Loucy (cell line): ENCODE measurements around the gene KIAA0319L.

Experiments used
- H2AFZ ChIP-seq: fragments of 200-600 bp; sonication (generic); 2 replicates; pipeline ENCODE4 v1.6.0; 2016; ENCODE audit warnings: antibody characterized with exemption, mild to moderate bottlenecking, low read length, moderate library complexity
- H3F3A ChIP-seq: fragments of 200-600 bp; 2 replicates; pipeline ENCODE4 v1.6.0; 2016; ENCODE audit warnings: antibody characterized with exemption, low read depth, mild to moderate bottlenecking
- H3K27me3 ChIP-seq: fragments of 200-600 bp; sonication (generic); 2 replicates; pipeline ENCODE4 v1.6.1; 2014; ENCODE audit warnings: low read length, mild to moderate bottlenecking; ENCODE audit not compliant: insufficient read depth, poor library complexity, severe bottlenecking
- H3K36me3 ChIP-seq: fragments of 200-600 bp; sonication (generic); 2 replicates; pipeline ENCODE4 v1.6.1; 2016; ENCODE audit warnings: low read length; ENCODE audit not compliant: insufficient read depth
- H3K4me1 ChIP-seq: fragments of 200-600 bp; sonication (generic); 2 replicates; pipeline ENCODE4 v1.5.1; 2014; ENCODE audit warnings: low read length, mild to moderate bottlenecking; ENCODE audit not compliant: insufficient read depth, poor library complexity, severe bottlenecking
- H3K4me2 ChIP-seq: fragments of 200-600 bp; sonication (generic); 2 replicates; pipeline ENCODE4 v1.6.0; 2014; ENCODE audit warnings: antibody characterized with exemption, low read length, low read depth, mild to moderate bottlenecking; ENCODE audit not compliant: poor library complexity, severe bottlenecking
- H3K4me3 ChIP-seq: fragments of 200-600 bp; sonication (generic); 2 replicates; pipeline ENCODE4 v1.5.1; 2014; ENCODE audit warnings: low read length, mild to moderate bottlenecking, mixed read lengths; ENCODE audit not compliant: poor library complexity, severe bottlenecking
- H3K79me2 ChIP-seq: fragments of 200-600 bp; sonication (generic); 2 replicates; pipeline ENCODE4 v1.6.1; 2014; ENCODE audit warnings: low read length; ENCODE audit not compliant: insufficient read depth
- H3K9ac ChIP-seq: fragments of 200-600 bp; sonication (generic); 2 replicates; pipeline ENCODE4 v1.6.0; 2014; ENCODE audit warnings: mild to moderate bottlenecking, low read depth, low read length, moderate library complexity; ENCODE audit not compliant: poor library complexity, severe bottlenecking
- H3K9me2 ChIP-seq: fragments of 200-600 bp; sonication (generic); replicated peaks from 2 replicates; pipeline ENCODE4 v1.6.1; 2016; ENCODE audit warnings: low read depth, low read length, mixed read lengths
- H3K9me3 ChIP-seq: fragments of 200-600 bp; sonication (generic); 2 replicates; pipeline ENCODE4 v1.6.1; 2014; ENCODE audit warnings: mild to moderate bottlenecking, antibody characterized with exemption, low read length, low read depth; ENCODE audit not compliant: insufficient read depth
- H4K20me1 ChIP-seq: fragments of 200-600 bp; sonication (generic); 2 replicates; pipeline ENCODE4 v1.6.0; 2014; ENCODE audit warnings: antibody characterized with exemption, low read length, mild to moderate bottlenecking; ENCODE audit not compliant: insufficient read depth, poor library complexity, severe bottlenecking
- CTCF ChIP-seq: fragments of 200-600 bp; sonication (generic); conservative IDR thresholded peaks from 2 replicates; pipeline ENCODE4 v1.5.1; 2014; ENCODE audit warnings: mild to moderate bottlenecking, antibody characterized with exemption, low read length
- EZH2phosphoT487 ChIP-seq: fragments of 200-600 bp; IDR thresholded peaks from 2 replicates; pipeline ENCODE4 v1.6.1; 2018; ENCODE audit warnings: antibody characterized with exemption, mild to moderate bottlenecking, moderate library complexity, borderline replicate concordance

Gene KIAA0319L

GRCh38 chr1:35433714-35434113, 123.5 kb downstream of the KIAA0319L start:
- Histone ChIP-seq H3K27me3 (no peaks in the 10 kb centered on the region), H3K9ac (no peak overlapping the region), H3K4me2 (no peak overlapping the region), H4K20me1 (no peaks in the 10 kb centered on the region), H2AFZ (no peak overlapping the region), H3K36me3 (peaks cover 16% of the 10 kb centered on the region; the same call in 1 of the 2 replicates), H3K9me2 (no peaks in the 10 kb centered on the region), H3K4me1 (peaks cover 6% of the 10 kb centered on the region), H3K79me2 (no peaks in the 10 kb centered on the region), H3K4me3 (no peak overlapping the region), H3K9me3 (no peaks in the 10 kb centered on the region), H3F3A (no peaks in the 10 kb centered on the region)
- no peak for TF ChIP-seq CTCF
- TF ChIP-seq EZH2phosphoT487: no peak

DNA sequence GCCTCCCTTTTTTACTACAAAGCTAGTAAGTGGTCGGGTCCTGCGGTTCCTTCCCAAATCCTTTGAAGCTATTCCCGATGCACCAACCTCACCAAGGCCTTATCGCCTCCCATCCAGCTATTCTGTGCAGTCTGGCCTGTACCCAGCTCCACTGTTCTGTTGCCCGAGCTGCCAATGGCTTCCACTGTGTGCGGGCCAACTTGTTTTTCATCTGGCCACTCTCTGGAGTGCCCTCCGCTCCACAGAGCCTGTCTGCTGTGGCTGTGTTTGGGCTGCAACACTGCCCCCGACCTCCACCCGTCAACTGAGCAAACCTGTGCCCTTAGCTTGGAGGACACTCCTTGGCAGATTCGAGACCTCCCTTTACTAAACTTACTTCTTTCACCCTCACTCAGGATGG, 125.0 kb downstream of the KIAA0319L start:
- Histone ChIP-seq H3K79me2 (no peaks in the 10 kb centered on the region), H3K36me3 (peaks cover 16% of the 10 kb centered on the region; the same call in 1 of the 2 replicates), H3K4me1 (peaks cover 6% of the 10 kb centered on the region), H3F3A (no peaks in the 10 kb centered on the region), H3K4me3 (no peak overlapping the region), H3K9ac (no peak overlapping the region), H4K20me1 (no peaks in the 10 kb centered on the region), H3K4me2 (no peak overlapping the region), H3K27me3 (no peaks in the 10 kb centered on the region), H2AFZ (no peak overlapping the region), H3K9me3 (no peaks in the 10 kb centered on the region), H3K9me2 (no peaks in the 10 kb centered on the region)
- no peak for TF ChIP-seq EZH2phosphoT487
- no peak for TF ChIP-seq CTCF

DNA sequence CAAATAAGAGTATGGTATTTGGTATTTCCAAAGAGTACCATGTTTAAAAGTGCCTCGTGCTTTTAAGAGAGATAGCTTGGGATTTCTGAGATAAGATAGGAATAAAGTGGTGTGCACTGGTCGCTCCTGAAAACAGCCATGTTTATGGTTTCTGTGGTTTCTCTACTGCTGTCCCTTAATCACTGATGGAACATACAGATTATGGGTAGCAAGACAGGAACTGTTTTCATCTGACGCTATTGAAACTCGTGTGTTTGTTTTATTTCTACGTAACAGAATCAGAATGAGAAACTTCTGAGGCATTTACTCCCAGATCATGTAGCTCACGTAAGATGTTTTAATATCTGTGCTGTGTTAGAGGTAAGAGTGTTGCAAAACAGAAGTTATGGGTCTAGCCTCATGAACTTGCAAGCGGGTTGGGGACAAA, 126.0 kb downstream of the KIAA0319L start:
- Histone ChIP-seq H3K9me2 (no peaks in the 10 kb centered on the region), H2AFZ (no peak overlapping the region), H3K79me2 (no peaks in the 10 kb centered on the region), H3K27me3 (no peaks in the 10 kb centered on the region), H3K9ac (no peak overlapping the region), H3K9me3 (no peaks in the 10 kb centered on the region), H3K4me2 (no peak overlapping the region), H4K20me1 (no peaks in the 10 kb centered on the region), H3K4me3 (no peak overlapping the region), H3K4me1 (peaks cover 6% of the 10 kb centered on the region), H3F3A (no peaks in the 10 kb centered on the region), H3K36me3 (peaks cover 12% of the 10 kb centered on the region; the same call in 1 of the 2 replicates)
- TF ChIP-seq EZH2phosphoT487 (no peak), CTCF (no peak)
